ENCODE measurements around the gene KLHL35.

The KLHL35 gene

GRCh38 chr11:75474878-75475766 is 42.1 kb upstream of the KLHL35 start:
- Histone ChIP-seq H3K9ac (ENCODE audit: low read length) (no peak overlapping the region), H3K4me3 (ENCODE audit: low read length) (peak overlapping the region; percentile 45), H3K27me3 (ENCODE audit: control insufficient read depth, insufficient read depth, low read length) (no peaks in the 10 kb centered on the region), H3K27ac (ENCODE audit: low read length) (no peak overlapping the region), H3K36me3 (ENCODE audit: control insufficient read depth, low read depth, low read length) (no peaks in the 10 kb centered on the region), H3K9me3 (ENCODE audit: control insufficient read depth, low read depth, low read length) (no peaks in the 10 kb centered on the region), H3K4me1 (ENCODE audit: control insufficient read depth, low read depth, low read length) (no peaks in the 10 kb centered on the region)

DNA sequence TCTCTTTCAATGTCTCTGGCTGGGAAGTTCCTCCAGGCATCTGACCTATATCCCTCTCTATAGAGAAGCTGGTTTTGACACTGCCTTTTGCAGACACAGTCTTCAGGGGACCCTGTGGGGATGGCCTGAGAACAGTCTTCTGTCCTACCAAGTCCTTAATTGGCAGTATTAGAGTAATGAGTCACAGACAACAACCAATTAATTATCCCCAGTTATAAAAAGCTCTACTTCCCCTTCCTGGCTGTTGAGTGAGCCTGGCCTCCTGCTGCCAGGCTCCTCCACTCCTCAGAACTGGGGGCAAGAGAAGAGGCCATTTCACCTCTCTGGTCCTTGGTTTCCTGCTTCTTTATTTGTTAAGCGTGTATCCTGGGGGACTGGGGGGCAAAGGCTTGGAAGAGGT is 41.2 kb upstream of the KLHL35 start:
- Histone ChIP-seq H3K4me1 (ENCODE audit: control insufficient read depth, low read depth, low read length) (no peaks in the 10 kb centered on the region), H3K9ac (ENCODE audit: low read length) (no peak overlapping the region), H3K27ac (ENCODE audit: low read length) (no peak overlapping the region), H3K27me3 (ENCODE audit: control insufficient read depth, insufficient read depth, low read length) (no peaks in the 10 kb centered on the region), H3K36me3 (ENCODE audit: control insufficient read depth, low read depth, low read length) (no peaks in the 10 kb centered on the region), H3K4me3 (ENCODE audit: low read length) (no peak overlapping the region), H3K9me3 (ENCODE audit: control insufficient read depth, low read depth, low read length) (no peaks in the 10 kb centered on the region)

DNA sequence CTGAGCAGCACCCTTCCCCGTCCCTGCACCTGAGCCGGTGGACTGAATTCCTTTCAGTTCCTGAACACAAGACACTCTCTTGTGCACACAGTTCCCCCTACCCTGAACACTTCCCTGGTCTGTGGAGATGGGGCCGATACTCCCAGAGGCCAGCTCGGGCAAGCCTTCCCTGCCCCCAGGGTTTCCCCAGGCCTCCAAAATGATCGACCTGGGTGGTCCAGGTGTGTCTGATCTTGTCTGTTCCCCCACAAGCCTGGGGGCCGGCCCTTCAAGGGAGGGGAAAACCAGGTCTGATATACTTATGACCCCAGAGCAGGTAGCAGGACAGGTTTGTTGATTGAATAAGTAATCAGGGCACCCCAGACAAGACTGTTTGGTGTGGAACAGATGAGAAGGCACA is 40.7 kb upstream of the KLHL35 start:
- H3K36me3 ChIP-seq (ENCODE audit: control insufficient read depth, low read depth, low read length), result no peaks in the 10 kb centered on the region
- no peak overlapping the region for H3K27ac ChIP-seq (ENCODE audit: low read length)
- H3K9me3 ChIP-seq (ENCODE audit: control insufficient read depth, low read depth, low read length), result no peaks in the 10 kb centered on the region
- H3K4me1 ChIP-seq (ENCODE audit: control insufficient read depth, low read depth, low read length), result no peaks in the 10 kb centered on the region
- H3K9ac ChIP-seq (ENCODE audit: low read length), result no peak overlapping the region
- no peaks in the 10 kb centered on the region for H3K27me3 ChIP-seq (ENCODE audit: control insufficient read depth, insufficient read depth, low read length)
- no peak overlapping the region for H3K4me3 ChIP-seq (ENCODE audit: low read length)

GRCh38 chr11:75472081-75472732 is 39.2 kb upstream of the KLHL35 start:
- Histone ChIP-seq H3K9ac (ENCODE audit: low read length) (no peak overlapping the region), H3K27me3 (ENCODE audit: control insufficient read depth, insufficient read depth, low read length) (no peaks in the 10 kb centered on the region), H3K27ac (ENCODE audit: low read length) (no peak overlapping the region), H3K4me3 (ENCODE audit: low read length) (no peak overlapping the region), H3K36me3 (ENCODE audit: control insufficient read depth, low read depth, low read length) (no peaks in the 10 kb centered on the region), H3K4me1 (ENCODE audit: control insufficient read depth, low read depth, low read length) (no peaks in the 10 kb centered on the region), H3K9me3 (ENCODE audit: control insufficient read depth, low read depth, low read length) (no peaks in the 10 kb centered on the region)

- H3K27ac ChIP-seq (ENCODE audit: low read length), result no peak overlapping the region
- H3K4me1 ChIP-seq (ENCODE audit: control insufficient read depth, low read depth, low read length), result no peaks in the 10 kb centered on the region
- no peak overlapping the region for H3K4me3 ChIP-seq (ENCODE audit: low read length)
- no peak overlapping the region for H3K9ac ChIP-seq (ENCODE audit: low read length)
- H3K27me3 ChIP-seq (ENCODE audit: control insufficient read depth, insufficient read depth, low read length), result no peaks in the 10 kb centered on the region
- no peaks in the 10 kb centered on the region for H3K9me3 ChIP-seq (ENCODE audit: control insufficient read depth, low read depth, low read length)
- no peaks in the 10 kb centered on the region for H3K36me3 ChIP-seq (ENCODE audit: control insufficient read depth, low read depth, low read length)
Measured at GRCh38 chr11:75471176-75471973, 38.4 kb upstream of the KLHL35 start.

- H3K4me3 ChIP-seq (ENCODE audit: low read length), result no peak overlapping the region
- H3K36me3 ChIP-seq (ENCODE audit: control insufficient read depth, low read depth, low read length), result no peaks in the 10 kb centered on the region
- peaks cover 4% of the 10 kb centered on the region for H3K4me1 ChIP-seq (ENCODE audit: control insufficient read depth, low read depth, low read length)
- no peaks in the 10 kb centered on the region for H3K9me3 ChIP-seq (ENCODE audit: control insufficient read depth, low read depth, low read length)
- no peak overlapping the region for H3K9ac ChIP-seq (ENCODE audit: low read length)
- no peak overlapping the region for H3K27ac ChIP-seq (ENCODE audit: low read length)
- H3K27me3 ChIP-seq (ENCODE audit: control insufficient read depth, insufficient read depth, low read length), result no peaks in the 10 kb centered on the region
Measured at GRCh38 chr11:75470476-75471080, 37.6 kb upstream of the KLHL35 start.

GRCh38 chr11:75469785-75470405 is 36.9 kb upstream of the KLHL35 start:
- H3K27ac ChIP-seq (ENCODE audit: low read length), result no peak overlapping the region
- no peak overlapping the region for H3K4me3 ChIP-seq (ENCODE audit: low read length)
- peaks cover 4% of the 10 kb centered on the region for H3K4me1 ChIP-seq (ENCODE audit: control insufficient read depth, low read depth, low read length)
- no peaks in the 10 kb centered on the region for H3K36me3 ChIP-seq (ENCODE audit: control insufficient read depth, low read depth, low read length)
- no peaks in the 10 kb centered on the region for H3K27me3 ChIP-seq (ENCODE audit: control insufficient read depth, insufficient read depth, low read length)
- H3K9ac ChIP-seq (ENCODE audit: low read length), result no peak overlapping the region
- H3K9me3 ChIP-seq (ENCODE audit: control insufficient read depth, low read depth, low read length), result no peaks in the 10 kb centered on the region

GRCh38 chr11:75468534-75469340 is 35.7 kb upstream of the KLHL35 start:
- H3K9ac ChIP-seq (ENCODE audit: low read length), result no peak overlapping the region
- H3K4me1 ChIP-seq (ENCODE audit: control insufficient read depth, low read depth, low read length), result peaks cover 4% of the 10 kb centered on the region
- H3K36me3 ChIP-seq (ENCODE audit: control insufficient read depth, low read depth, low read length), result no peaks in the 10 kb centered on the region

GRCh38 chr11:75467881-75468280 is 34.9 kb upstream of the KLHL35 start:
- no peak overlapping the region for H3K4me3 ChIP-seq (ENCODE audit: low read length)
- peaks cover 8% of the 10 kb centered on the region for H3K4me1 ChIP-seq (ENCODE audit: control insufficient read depth, low read depth, low read length)
- no peaks in the 10 kb centered on the region for H3K36me3 ChIP-seq (ENCODE audit: control insufficient read depth, low read depth, low read length)
- H3K27me3 ChIP-seq (ENCODE audit: control insufficient read depth, insufficient read depth, low read length), result no peaks in the 10 kb centered on the region
- H3K27ac ChIP-seq (ENCODE audit: low read length), result no peak overlapping the region
- H3K9ac ChIP-seq (ENCODE audit: low read length), result no peak overlapping the region
- no peaks in the 10 kb centered on the region for H3K9me3 ChIP-seq (ENCODE audit: control insufficient read depth, low read depth, low read length)

More at GRCh38 chr11:75468534-75469340, 35.7 kb upstream of the KLHL35 start:
- Histone ChIP-seq H3K9me3 (ENCODE audit: control insufficient read depth, low read depth, low read length) (no peaks in the 10 kb centered on the region), H3K27me3 (ENCODE audit: control insufficient read depth, insufficient read depth, low read length) (no peaks in the 10 kb centered on the region), H3K4me3 (ENCODE audit: low read length) (no peak overlapping the region), H3K27ac (ENCODE audit: low read length) (no peak overlapping the region)

DNA sequence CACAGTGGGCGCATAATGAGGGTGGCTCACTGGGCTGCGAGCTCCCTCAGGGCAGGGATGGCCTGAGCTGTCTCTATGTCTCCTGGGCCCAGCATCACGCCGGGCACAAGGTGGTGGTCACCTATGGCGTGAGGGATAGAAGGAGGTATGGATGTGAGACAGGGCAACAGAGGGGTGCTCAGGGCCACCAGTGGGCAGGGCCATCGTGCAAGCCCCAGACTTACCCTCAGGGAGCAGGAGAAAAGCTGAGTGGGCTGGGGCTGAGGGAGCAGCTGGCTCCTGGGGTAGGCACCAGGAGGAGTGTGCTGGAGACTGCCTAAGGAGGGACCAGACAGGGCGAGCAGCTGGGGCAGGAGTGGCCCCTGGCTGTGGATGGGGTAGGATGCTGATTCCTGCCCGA is 34.3 kb upstream of the KLHL35 start:
- Histone ChIP-seq H3K27me3 (ENCODE audit: control insufficient read depth, insufficient read depth, low read length) (no peaks in the 10 kb centered on the region), H3K4me1 (ENCODE audit: control insufficient read depth, low read depth, low read length) (peaks cover 11% of the 10 kb centered on the region), H3K27ac (ENCODE audit: low read length) (no peak overlapping the region), H3K9ac (ENCODE audit: low read length) (no peak overlapping the region), H3K9me3 (ENCODE audit: control insufficient read depth, low read depth, low read length) (no peaks in the 10 kb centered on the region), H3K36me3 (ENCODE audit: control insufficient read depth, low read depth, low read length) (no peaks in the 10 kb centered on the region), H3K4me3 (ENCODE audit: low read length) (no peak overlapping the region)

Data from iPS-18a (cell line).